H1 (cell line): ENCODE results near the gene SLC25A36.

Source experiments
- CTCF ChIP-seq, 3 experiments: IDR thresholded peaks; 1 replicate in 2 of 3; 2 replicates in 1 of 3; pipeline versions ENCODE4 v1.5.1 to v1.6.1; 2011; ENCODE audit warnings: low read length in 3 of 3, mild to moderate bottlenecking in 3 of 3, inconsistent platforms in 2 of 3, low read depth in 1 of 3, moderate library complexity in 1 of 3; ENCODE audit not compliant: insufficient read depth in 1 of 3; ENCODE audit errors: control extremely low read depth in 1 of 3
- GABPA ChIP-seq: IDR thresholded peaks from 2 replicates; pipeline ENCODE4 v1.6.1; 2011; ENCODE audit warnings: mild to moderate bottlenecking, low read length, moderate library complexity, borderline replicate concordance; ENCODE audit not compliant: insufficient read depth
- SIN3A ChIP-seq, 2 experiments: IDR thresholded peaks in 1 of 2; conservative IDR thresholded peaks in 1 of 2; 2 replicates each; pipeline ENCODE4 v1.6.1; 2011 to 2012; ENCODE audit warnings: low read length in 2 of 2, improper control_type of control experiment in 1 of 2, low read depth in 1 of 2, mild to moderate bottlenecking in 1 of 2

GRCh38 chr3:140980663-140981062 is 39.0 kb downstream of the SLC25A36 start:
- TF ChIP-seq SIN3A (conservative IDR thresholded peaks at IDR 0.05 in 1 of 2, IDR thresholded peaks at IDR 0.05 in 1 of 2; ENCODE audit: low read depth in 1 of 2, low read length in 2 of 2) (no peak), CTCF (IDR thresholded peaks at IDR 0.05; ENCODE audit: control extremely low read depth in 1 of 3, insufficient read depth in 1 of 3, low read depth in 1 of 3, low read length in 3 of 3) (no peak), GABPA (no peak)
